ENCODE data around the gene NLRX1. TPM values are rescaled to one million over a fixed set of nuclear protein-coding genes. Genes with fewer than 3 reads are reported as not detected.

The NLRX1 gene
- polyA plus RNA-seq, 1 experiment: 4.7 TPM

DNA sequence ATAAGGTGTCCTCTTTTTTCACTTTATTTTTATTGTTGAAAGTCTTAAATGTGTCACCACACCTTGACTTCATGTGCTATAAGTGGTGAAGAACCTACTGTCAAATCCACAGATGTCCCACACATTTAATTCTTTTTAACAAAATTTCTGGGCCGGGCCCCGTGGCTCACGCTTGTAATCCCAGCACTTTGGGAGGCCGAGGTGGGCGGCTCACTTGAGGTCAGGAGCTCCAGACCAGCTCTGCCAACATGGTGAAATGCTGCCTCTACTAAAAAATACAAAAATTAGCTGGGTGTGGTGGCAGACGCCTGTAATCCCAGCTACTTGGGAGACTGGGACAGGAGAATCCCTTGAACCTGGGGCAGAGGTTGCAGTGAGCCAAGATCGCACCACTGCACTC is 40.7 kb downstream of the NLRX1 start:
- ChIA-PET CTCF (interaction anchor here (0.6 to 1.5 kb wide), 7 partner anchors 13 to 147 kb away, joined by 3 to 6 read pairs (median 4); no protein-coding TSS in a partner anchor), POLR2A (no interaction called here)
- no peak for DNase-seq (ENCODE audit: low read depth, low spot score)
- no peak overlapping the region for H3K4me3 ChIP-seq (ENCODE audit: low read depth, low read length)
- no peak overlapping the region for H3K27ac ChIP-seq (ENCODE audit: low read depth, low read length)
- no peaks in the 10 kb centered on the region; the same call in 1 of the 2 replicates for H3K9me3 ChIP-seq (ENCODE audit: control insufficient read depth, insufficient read depth, low read length)
- H3K27me3 ChIP-seq (ENCODE audit: control insufficient read depth, insufficient read depth, low read length): no peaks in the 10 kb centered on the region
- TF ChIP-seq, protein P1, sequence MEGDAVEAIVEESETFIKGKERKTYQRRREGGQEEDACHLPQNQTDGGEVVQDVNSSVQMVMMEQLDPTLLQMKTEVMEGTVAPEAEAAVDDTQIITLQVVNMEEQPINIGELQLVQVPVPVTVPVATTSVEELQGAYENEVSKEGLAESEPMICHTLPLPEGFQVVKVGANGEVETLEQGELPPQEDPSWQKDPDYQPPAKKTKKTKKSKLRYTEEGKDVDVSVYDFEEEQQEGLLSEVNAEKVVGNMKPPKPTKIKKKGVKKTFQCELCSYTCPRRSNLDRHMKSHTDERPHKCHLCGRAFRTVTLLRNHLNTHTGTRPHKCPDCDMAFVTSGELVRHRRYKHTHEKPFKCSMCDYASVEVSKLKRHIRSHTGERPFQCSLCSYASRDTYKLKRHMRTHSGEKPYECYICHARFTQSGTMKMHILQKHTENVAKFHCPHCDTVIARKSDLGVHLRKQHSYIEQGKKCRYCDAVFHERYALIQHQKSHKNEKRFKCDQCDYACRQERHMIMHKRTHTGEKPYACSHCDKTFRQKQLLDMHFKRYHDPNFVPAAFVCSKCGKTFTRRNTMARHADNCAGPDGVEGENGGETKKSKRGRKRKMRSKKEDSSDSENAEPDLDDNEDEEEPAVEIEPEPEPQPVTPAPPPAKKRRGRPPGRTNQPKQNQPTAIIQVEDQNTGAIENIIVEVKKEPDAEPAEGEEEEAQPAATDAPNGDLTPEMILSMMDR (IDR thresholded peaks at IDR 0.05; ENCODE audit: low read depth, low read length): no peak

DNA sequence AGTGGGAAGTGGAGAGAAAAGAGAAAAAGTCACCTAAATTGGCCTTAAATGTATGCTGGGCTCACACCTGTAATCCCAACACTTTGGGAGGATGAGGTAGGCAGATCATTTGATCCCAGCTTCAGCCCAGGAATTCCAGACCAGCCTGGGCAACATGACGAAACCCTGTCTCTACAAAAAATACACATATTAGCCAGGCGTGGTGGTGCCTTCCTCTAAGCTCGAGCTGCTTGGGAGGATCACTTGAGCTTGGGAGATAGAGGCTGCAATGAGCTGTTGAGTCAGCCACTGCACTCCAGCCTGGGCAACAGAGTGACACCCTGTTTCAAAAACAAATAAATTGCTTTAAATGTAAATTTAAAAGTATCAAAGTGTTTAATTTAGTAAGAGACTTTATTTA is 41.5 kb downstream of the NLRX1 start:
- Histone ChIP-seq H3K4me3 (ENCODE audit: low read depth, low read length) (no peak overlapping the region), H3K9me3 (ENCODE audit: control insufficient read depth, insufficient read depth, low read length) (no peaks in the 10 kb centered on the region; the same call in 1 of the 2 replicates), H3K27me3 (ENCODE audit: control insufficient read depth, insufficient read depth, low read length) (no peaks in the 10 kb centered on the region), H3K27ac (ENCODE audit: low read depth, low read length) (no peak overlapping the region)
- CTCF ChIA-PET: interaction anchor here (0.9 to 1.5 kb wide), 4 partner anchors 65 to 146 kb away, joined by 3 to 6 read pairs (median 4); no protein-coding TSS in a partner anchor
- TF ChIP-seq, protein P1 (IDR thresholded peaks at IDR 0.05; ENCODE audit: low read depth, low read length): no peak
- POLR2A ChIA-PET: interaction anchor here (0.7 kb wide), 1 partner anchor 125 kb away, joined by 4 read pairs; no protein-coding TSS in a partner anchor
- DNase-seq (ENCODE audit: low read depth, low spot score): no peak

DNA sequence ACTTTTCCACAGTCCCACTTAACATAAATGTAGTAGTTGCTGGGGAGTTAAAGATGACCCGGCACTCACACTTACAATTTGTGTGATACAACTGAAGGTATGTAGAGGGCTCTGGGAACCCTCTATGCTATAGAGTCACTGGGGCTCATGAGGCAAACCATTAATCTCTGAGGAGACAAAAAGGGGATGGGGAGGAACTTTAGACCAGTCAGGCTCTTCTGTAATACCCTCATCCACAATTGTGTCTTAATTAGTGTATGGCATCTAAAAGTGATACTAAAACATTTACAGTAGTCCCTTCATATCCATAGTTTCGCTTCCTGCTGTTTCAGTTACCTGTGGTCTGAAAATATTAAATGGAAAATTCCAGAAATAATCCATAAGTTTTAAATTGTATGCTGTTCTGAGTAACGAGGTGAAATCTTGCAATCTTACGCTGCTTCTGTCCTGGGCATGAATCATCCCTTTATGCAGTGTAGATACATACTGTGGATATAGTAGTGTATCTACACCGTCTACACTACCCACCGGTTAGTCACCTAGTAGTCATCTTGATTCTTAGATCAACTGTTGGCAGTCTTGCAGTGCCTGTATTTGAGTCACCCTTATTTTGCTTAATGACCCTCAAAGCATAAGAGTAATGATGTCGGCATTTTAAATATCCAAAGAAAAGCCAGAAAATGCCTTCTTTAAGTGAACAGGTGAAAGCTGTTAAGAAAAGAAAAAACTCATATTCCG is 49.8 kb downstream of the NLRX1 start:
- POLR2A ChIA-PET: no interaction called here
- no peaks in the 10 kb centered on the region for H3K9me3 ChIP-seq (ENCODE audit: control insufficient read depth, insufficient read depth, low read length)
- H3K4me3 ChIP-seq (ENCODE audit: low read depth, low read length): no peak overlapping the region
- peak; percentile 78 for DNase-seq (ENCODE audit: low read depth, low spot score)
- H3K27ac ChIP-seq (ENCODE audit: low read depth, low read length): peak overlapping the region; percentile 77
- CTCF ChIA-PET: interaction anchor here (2.2 kb wide), 1 partner anchor 12 kb away, joined by 14 read pairs; the partner anchor contains the start of gene CBL
- TF ChIP-seq, protein P1 (IDR thresholded peaks at IDR 0.05; ENCODE audit: low read depth, low read length): no peak
- H3K27me3 ChIP-seq (ENCODE audit: control insufficient read depth, insufficient read depth, low read length): no peaks in the 10 kb centered on the region

DNA sequence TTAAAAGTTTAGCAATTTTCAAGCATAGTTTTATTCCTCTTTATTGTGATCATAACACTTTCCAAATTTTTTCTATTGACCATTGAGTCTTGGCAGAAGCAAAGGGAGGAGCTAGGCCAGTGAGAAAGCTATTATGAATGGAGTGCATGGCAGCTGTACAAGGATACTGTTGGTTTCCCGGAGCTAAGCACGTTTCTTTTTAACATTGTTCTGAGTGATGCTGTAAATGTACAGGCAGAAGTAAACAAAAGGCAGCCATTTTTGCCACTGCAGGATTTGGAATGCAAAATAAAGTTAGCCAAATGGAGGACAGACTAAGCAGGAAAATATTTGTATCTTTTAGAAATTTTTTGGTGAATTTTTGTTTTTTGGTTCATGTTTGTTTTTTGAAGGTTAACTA is 53.8 kb downstream of the NLRX1 start:
- Histone ChIP-seq H3K4me3 (ENCODE audit: low read depth, low read length) (no peak overlapping the region), H3K9me3 (ENCODE audit: control insufficient read depth, insufficient read depth, low read length) (no peaks in the 10 kb centered on the region), H3K27me3 (ENCODE audit: control insufficient read depth, insufficient read depth, low read length) (no peaks in the 10 kb centered on the region), H3K27ac (ENCODE audit: low read depth, low read length) (no peak overlapping the region)
- POLR2A ChIA-PET: interaction anchor here (0.5 to 1.6 kb wide), 4 partner anchors 14 to 85 kb away, joined by 3 to 6 read pairs (median 4); partner anchors contain the start of gene CBL
- DNase-seq (ENCODE audit: low read depth, low spot score): peak; percentile 51
- TF ChIP-seq, protein P1 (IDR thresholded peaks at IDR 0.05; ENCODE audit: low read depth, low read length): no peak
- CTCF ChIA-PET: interaction anchor here (0.9 to 1.4 kb wide), 5 partner anchors 16 to 253 kb away, joined by 3 to 23 read pairs (median 3); partner anchors contain the start of gene CBL

DNA sequence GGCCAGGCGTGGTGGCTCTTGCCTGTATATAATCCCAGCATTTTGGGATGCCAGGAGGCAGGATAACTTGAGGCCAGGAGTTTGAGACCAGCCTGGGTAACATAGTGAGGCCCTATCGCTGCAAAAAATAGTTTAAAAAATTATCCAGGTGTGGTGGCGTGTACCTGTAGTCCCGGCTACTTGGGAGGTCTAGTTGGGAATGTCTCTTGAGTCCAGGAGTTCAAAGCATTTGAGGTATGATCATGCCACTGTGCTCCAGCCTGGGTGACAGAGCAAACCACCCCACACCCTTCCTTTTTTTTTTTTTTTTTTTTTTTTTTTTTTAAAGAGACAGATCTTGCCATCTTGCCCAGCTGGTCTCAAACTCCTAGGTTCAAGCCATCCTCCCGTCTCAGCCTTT is 54.4 kb downstream of the NLRX1 start:
- ChIA-PET POLR2A (interaction anchor here (0.7 to 1.6 kb wide), 2 partner anchors 14 to 17 kb away, joined by 3 to 6 read pairs; partner anchors contain the start of gene CBL), CTCF (interaction anchor here (0.9 to 1.4 kb wide), 4 partner anchors 17 to 252 kb away, joined by 3 to 23 read pairs (median 4); partner anchors contain the start of gene CBL)
- TF ChIP-seq, protein P1 (IDR thresholded peaks at IDR 0.05; ENCODE audit: low read depth, low read length): no peak
- DNase-seq (ENCODE audit: low read depth, low spot score): no peak
- no peak overlapping the region for H3K27ac ChIP-seq (ENCODE audit: low read depth, low read length)
- H3K4me3 ChIP-seq (ENCODE audit: low read depth, low read length): no peak overlapping the region
- no peaks in the 10 kb centered on the region for H3K27me3 ChIP-seq (ENCODE audit: control insufficient read depth, insufficient read depth, low read length)
- no peaks in the 10 kb centered on the region for H3K9me3 ChIP-seq (ENCODE audit: control insufficient read depth, insufficient read depth, low read length)

All from AG04450 (cell line).